K562 (cell line): ENCODE results near the gene EXOC2.

ENCODE experiments used
- CTCF ChIP-seq, 3 experiments: IDR thresholded peaks in 2 of 3; conservative IDR thresholded peaks in 1 of 3; 2 replicates each; pipeline ENCODE4 v1.5.1; 2011 to 2012; ENCODE audit warnings: low read length in 3 of 3, mild to moderate bottlenecking in 3 of 3, control low read depth in 2 of 3, improper control_type of control experiment in 1 of 3, inconsistent platforms in 1 of 3, low read depth in 1 of 3, mixed read lengths in 1 of 3, moderate library complexity in 1 of 3; ENCODE audit not compliant: insufficient read depth in 2 of 3
- KLF10 ChIP-seq: fragments of 250-450 bp; sonication (Bioruptor Pico); IDR thresholded peaks from 2 replicates; pipeline ENCODE4 v1.6.1; 2021; ENCODE audit warnings: matching md5 sums
- SMC3 ChIP-seq: conservative IDR thresholded peaks from 2 replicates; pipeline ENCODE4 v1.6.1; 2011; ENCODE audit warnings: low read depth, low read length, improper control_type of control experiment; ENCODE audit not compliant: insufficient read depth
- TF ChIP-seq, protein P1 (sequence below): sonication (generic); formaldehyde crosslinking; IDR thresholded peaks from 2 replicates; pipeline ENCODE4 v1.8.1; 2023; ENCODE audit warnings: mild to moderate bottlenecking, missing genetic modification reagents

DNA sequence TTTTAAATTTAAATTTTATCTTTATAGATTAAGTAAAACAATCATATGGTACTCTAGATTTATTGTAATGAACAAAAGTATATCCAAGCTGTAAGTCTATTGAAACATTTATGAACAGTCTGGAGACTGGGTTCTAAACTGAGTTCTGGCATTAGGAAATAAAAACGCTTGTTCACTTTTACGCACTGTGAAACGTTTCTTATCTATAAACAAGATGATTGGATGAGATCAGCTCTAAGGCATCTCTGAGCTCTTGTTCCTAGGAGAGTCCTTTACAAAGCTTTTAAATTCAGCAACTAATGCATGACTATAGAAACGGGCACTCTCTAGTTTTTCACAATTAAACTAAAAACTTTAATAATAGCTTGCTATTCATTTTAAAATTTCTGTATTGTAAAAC lies 42.8 kb downstream of the EXOC2 start:
- TF ChIP-seq CTCF (IDR thresholded peaks at IDR 0.05 in 2 of 3, conservative IDR thresholded peaks at IDR 0.05 in 1 of 3; ENCODE audit: insufficient read depth in 2 of 3, low read depth in 1 of 3, low read length in 3 of 3) (no peak), SMC3 (no peak), KLF10 (CRISPR knock-in tag) (no peak)
- TF ChIP-seq, protein P1, sequence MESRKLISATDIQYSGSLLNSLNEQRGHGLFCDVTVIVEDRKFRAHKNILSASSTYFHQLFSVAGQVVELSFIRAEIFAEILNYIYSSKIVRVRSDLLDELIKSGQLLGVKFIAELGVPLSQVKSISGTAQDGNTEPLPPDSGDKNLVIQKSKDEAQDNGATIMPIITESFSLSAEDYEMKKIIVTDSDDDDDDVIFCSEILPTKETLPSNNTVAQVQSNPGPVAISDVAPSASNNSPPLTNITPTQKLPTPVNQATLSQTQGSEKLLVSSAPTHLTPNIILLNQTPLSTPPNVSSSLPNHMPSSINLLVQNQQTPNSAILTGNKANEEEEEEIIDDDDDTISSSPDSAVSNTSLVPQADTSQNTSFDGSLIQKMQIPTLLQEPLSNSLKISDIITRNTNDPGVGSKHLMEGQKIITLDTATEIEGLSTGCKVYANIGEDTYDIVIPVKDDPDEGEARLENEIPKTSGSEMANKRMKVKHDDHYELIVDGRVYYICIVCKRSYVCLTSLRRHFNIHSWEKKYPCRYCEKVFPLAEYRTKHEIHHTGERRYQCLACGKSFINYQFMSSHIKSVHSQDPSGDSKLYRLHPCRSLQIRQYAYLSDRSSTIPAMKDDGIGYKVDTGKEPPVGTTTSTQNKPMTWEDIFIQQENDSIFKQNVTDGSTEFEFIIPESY (CRISPR knock-in tag) = no peak
